ENCODE results near the gene IL2. TPM values are rescaled to one million over a fixed set of nuclear protein-coding genes. Genes with fewer than 3 reads are reported as not detected.

IL2 gene
- total and polyA plus RNA-seq, 5 donors, result not detected

- WGBS, result 79% methylated on average over 3 of the region's 3 CpGs
- intact Hi-C loops (cut with DNase I), result no loop called here
- ATAC-seq, result no peak
- no peak overlapping the region for H3K27ac ChIP-seq (ENCODE audit: low read length)
- no peaks in the 10 kb centered on the region for H3K9me3 ChIP-seq (ENCODE audit: control insufficient read depth, low read length)
- H3K27me3 ChIP-seq (ENCODE audit: control insufficient read depth, insufficient read depth), result no peaks in the 10 kb centered on the region
- DNase-seq, result no peak
- no peaks in the 10 kb centered on the region for H3K4me1 ChIP-seq (ENCODE audit: control insufficient read depth, insufficient read depth, low read length)
- H3K4me3 ChIP-seq (ENCODE audit: low read length), result no peak overlapping the region
These were observed 18.7 kb upstream of the IL2 start for GRCh38 chr4:122475233-122475632.

GRCh38 chr4:122469457-122469856, 12.9 kb upstream of the IL2 start:
- no peaks in the 10 kb centered on the region for H3K9me3 ChIP-seq (ENCODE audit: control insufficient read depth, low read length)
- no peak overlapping the region for H3K27ac ChIP-seq (ENCODE audit: low read length)
- no peak for ATAC-seq
- no peaks in the 10 kb centered on the region for H3K4me1 ChIP-seq (ENCODE audit: control insufficient read depth, insufficient read depth, low read length)
- DNase-seq, result no peak
- intact Hi-C loops (cut with DNase I), result no loop called here
- no peak overlapping the region for H3K4me3 ChIP-seq (ENCODE audit: low read length)
- 89% methylated on average over 1 of the region's 1 CpG for WGBS
- no peaks in the 10 kb centered on the region for H3K27me3 ChIP-seq (ENCODE audit: control insufficient read depth, insufficient read depth)

- Histone ChIP-seq H3K9me3 (ENCODE audit: control insufficient read depth, low read length) (no peaks in the 10 kb centered on the region), H3K27me3 (ENCODE audit: control insufficient read depth, insufficient read depth) (no peaks in the 10 kb centered on the region), H3K4me3 (ENCODE audit: low read length) (peak overlapping the region; percentile 28), H3K27ac (ENCODE audit: low read length) (no peak overlapping the region), H3K4me1 (ENCODE audit: control insufficient read depth, insufficient read depth, low read length) (no peaks in the 10 kb centered on the region)
- 46% methylated on average over 5 of the region's 5 CpGs for WGBS
- DNase-seq (no peak), ATAC-seq (no peak)
- intact Hi-C loops (cut with DNase I), result no loop called here
These were observed 2.1 kb upstream of the IL2 start for GRCh38 chr4:122458625-122459024.

- H3K4me1 ChIP-seq (ENCODE audit: control insufficient read depth, insufficient read depth, low read length), result no peaks in the 10 kb centered on the region
- DNase-seq (no peak), ATAC-seq (no peak)
- H3K27me3 ChIP-seq (ENCODE audit: control insufficient read depth, insufficient read depth), result no peaks in the 10 kb centered on the region
- no peak overlapping the region for H3K27ac ChIP-seq (ENCODE audit: low read length)
- WGBS, result 28% methylated on average over 1 of the region's 1 CpG
- H3K9me3 ChIP-seq (ENCODE audit: control insufficient read depth, low read length), result no peaks in the 10 kb centered on the region
- intact Hi-C loops (cut with DNase I), result no loop called here
- no peak overlapping the region for H3K4me3 ChIP-seq (ENCODE audit: low read length)
These were observed 3.0 kb downstream of the IL2 start for GRCh38 chr4:122453384-122453995.

GRCh38 chr4:122450847-122451246, 5.7 kb downstream of the IL2 start:
- intact Hi-C loops (cut with DNase I), result no loop called here
- Histone ChIP-seq H3K27me3 (ENCODE audit: control insufficient read depth, insufficient read depth) (no peaks in the 10 kb centered on the region), H3K9me3 (ENCODE audit: control insufficient read depth, low read length) (no peaks in the 10 kb centered on the region), H3K4me1 (ENCODE audit: control insufficient read depth, insufficient read depth, low read length) (no peaks in the 10 kb centered on the region), H3K4me3 (ENCODE audit: low read length) (no peak overlapping the region), H3K27ac (ENCODE audit: low read length) (no peak overlapping the region)
- no peak for ATAC-seq
- DNase-seq, result no peak

- H3K27ac ChIP-seq (ENCODE audit: low read length), result no peak overlapping the region
- no peak for DNase-seq
- no peak overlapping the region for H3K4me3 ChIP-seq (ENCODE audit: low read length)
- intact Hi-C loops (cut with DNase I), result no loop called here
- H3K9me3 ChIP-seq (ENCODE audit: control insufficient read depth, low read length), result no peaks in the 10 kb centered on the region
- no peaks in the 10 kb centered on the region for H3K27me3 ChIP-seq (ENCODE audit: control insufficient read depth, insufficient read depth)
- no peaks in the 10 kb centered on the region for H3K4me1 ChIP-seq (ENCODE audit: control insufficient read depth, insufficient read depth, low read length)
- ATAC-seq, result no peak
- WGBS, result 74% methylated on average over 3 of the region's 3 CpGs
These were observed 22.2 kb downstream of the IL2 start for GRCh38 chr4:122434285-122434684.

GRCh38 chr4:122431351-122431750, 25.2 kb downstream of the IL2 start:
- no peak for ATAC-seq
- Histone ChIP-seq H3K4me1 (ENCODE audit: control insufficient read depth, insufficient read depth, low read length) (no peaks in the 10 kb centered on the region), H3K9me3 (ENCODE audit: control insufficient read depth, low read length) (no peaks in the 10 kb centered on the region), H3K27ac (ENCODE audit: low read length) (no peak overlapping the region), H3K27me3 (ENCODE audit: control insufficient read depth, insufficient read depth) (no peaks in the 10 kb centered on the region), H3K4me3 (ENCODE audit: low read length) (no peak overlapping the region)
- intact Hi-C loops (cut with DNase I), result no loop called here
- DNase-seq, result no peak
- WGBS, result 51% methylated on average over 5 of the region's 5 CpGs

GRCh38 chr4:122423246-122423645, 33.3 kb downstream of the IL2 start:
- no peak overlapping the region for H3K4me3 ChIP-seq (ENCODE audit: low read length)
- H3K9me3 ChIP-seq (ENCODE audit: control insufficient read depth, low read length), result no peaks in the 10 kb centered on the region
- DNase-seq (no peak), ATAC-seq (no peak)
- intact Hi-C loops (cut with DNase I), result no loop called here
- no peaks in the 10 kb centered on the region for H3K27me3 ChIP-seq (ENCODE audit: control insufficient read depth, insufficient read depth)
- H3K4me1 ChIP-seq (ENCODE audit: control insufficient read depth, insufficient read depth, low read length), result no peaks in the 10 kb centered on the region
- H3K27ac ChIP-seq (ENCODE audit: low read length), result no peak overlapping the region

GRCh38 chr4:122412547-122412946, 44.0 kb downstream of the IL2 start:
- no peaks in the 10 kb centered on the region for H3K9me3 ChIP-seq (ENCODE audit: control insufficient read depth, low read length)
- no peak for ATAC-seq

GRCh38 chr4:122403861-122404260, 52.7 kb downstream of the IL2 start:
- Histone ChIP-seq H3K27me3 (ENCODE audit: control insufficient read depth, insufficient read depth) (no peaks in the 10 kb centered on the region), H3K9me3 (ENCODE audit: control insufficient read depth, low read length) (no peaks in the 10 kb centered on the region), H3K27ac (ENCODE audit: low read length) (no peak overlapping the region), H3K4me1 (ENCODE audit: control insufficient read depth, insufficient read depth, low read length) (no peaks in the 10 kb centered on the region), H3K4me3 (ENCODE audit: low read length) (no peak overlapping the region)
- DNase-seq (no peak), ATAC-seq (no peak)
- WGBS, result 38% methylated on average over 3 of the region's 3 CpGs
- intact Hi-C loops (cut with DNase I), result no loop called here

More at GRCh38 chr4:122412547-122412946, 44.0 kb downstream of the IL2 start:
- no peak for DNase-seq
- intact Hi-C loops (cut with DNase I), result no loop called here
- Histone ChIP-seq H3K4me3 (ENCODE audit: low read length) (no peak overlapping the region), H3K27ac (ENCODE audit: low read length) (no peak overlapping the region), H3K27me3 (ENCODE audit: control insufficient read depth, insufficient read depth) (no peaks in the 10 kb centered on the region), H3K4me1 (ENCODE audit: control insufficient read depth, insufficient read depth, low read length) (no peaks in the 10 kb centered on the region)
- WGBS, result 43% methylated on average over 3 of the region's 3 CpGs
